Fibroblast of skin of scalp (primary cell): ENCODE data around the gene ENGASE.
"Not testable (repeated sequence)": the region's sequence is repeated elsewhere in the genome, so short reads cannot be mapped to it uniquely, and the experiment has no call there.

Experiments used
- DNase-seq: peaks from one replicate; pipeline ENCODE4 v3.0.0-alpha.2; 2013

The ENGASE gene

GRCh38 chr17:79054200-79054960 is 20.2 kb upstream of the ENGASE start:
- no peak for DNase-seq

DNA sequence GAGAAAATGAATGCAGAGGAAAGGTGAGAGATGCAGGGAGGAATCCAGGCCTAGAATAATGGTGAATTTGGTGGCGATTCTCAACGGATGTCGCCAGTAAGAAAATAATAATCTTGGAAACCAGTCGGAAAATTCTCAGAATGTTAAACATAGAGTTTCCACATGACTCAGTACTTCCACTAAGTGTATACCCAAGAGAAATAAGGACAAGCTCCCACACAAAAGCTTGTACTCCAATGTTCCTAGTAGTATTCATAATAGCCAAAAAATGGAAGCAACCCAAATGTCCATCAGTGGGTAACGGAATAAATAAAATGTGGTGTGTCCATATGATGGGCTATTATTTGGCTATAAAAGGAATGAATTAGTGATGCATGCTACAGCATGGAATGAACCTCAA is 19.4 kb upstream of the ENGASE start:
- no peak for DNase-seq

- DNase-seq, result no peak
Measured at GRCh38 chr17:79057737-79058385, 16.8 kb upstream of the ENGASE start.

DNA sequence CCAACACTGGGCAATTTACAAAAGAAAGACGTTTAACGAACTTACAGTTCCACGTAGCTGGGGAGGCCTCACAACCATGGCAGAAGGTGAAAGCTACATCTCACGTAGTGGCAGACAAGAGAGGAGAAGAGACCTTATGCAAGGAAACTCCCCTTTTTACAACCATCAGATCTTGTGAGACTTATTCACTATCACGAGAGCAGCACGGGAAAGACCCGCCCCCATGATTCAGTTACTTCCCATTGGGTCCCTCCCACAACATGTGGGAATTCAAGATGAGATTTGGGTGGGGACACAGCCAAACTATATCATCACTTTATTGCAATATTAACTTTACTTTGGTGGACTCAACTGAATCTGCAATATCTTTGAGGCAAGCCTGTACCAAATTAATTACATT is 11.9 kb upstream of the ENGASE start:
- DNase-seq, result no peak

GRCh38 chr17:79064026-79064425 is 10.6 kb upstream of the ENGASE start:
- DNase-seq, result no peak

DNA sequence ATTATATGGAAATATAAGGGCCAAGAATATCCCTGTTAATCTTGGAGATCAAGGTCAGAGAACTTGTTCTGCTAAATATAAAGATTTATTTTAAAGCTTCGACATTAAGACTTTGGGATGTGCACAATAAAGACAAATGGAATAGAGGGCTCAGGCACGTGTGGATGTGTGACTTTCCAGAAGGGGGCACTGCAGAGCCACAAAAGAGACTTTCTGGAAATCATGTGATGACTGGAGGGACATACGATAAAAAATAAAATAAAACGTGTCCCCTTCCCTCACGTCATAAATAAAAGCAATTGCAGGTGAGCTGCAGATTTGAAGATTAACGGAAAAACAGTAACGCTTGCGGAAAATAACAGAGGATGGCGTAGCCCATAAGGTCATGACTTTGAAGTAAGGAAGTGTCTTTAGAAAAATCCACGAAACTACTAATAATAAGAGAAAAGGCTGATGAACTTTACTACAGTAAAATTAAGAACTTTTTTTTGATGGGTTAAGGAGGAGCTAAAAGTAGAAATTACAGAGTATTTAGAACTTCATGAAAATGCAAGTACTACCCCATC is 9.4 kb upstream of the ENGASE start:
- no peak for DNase-seq

DNA sequence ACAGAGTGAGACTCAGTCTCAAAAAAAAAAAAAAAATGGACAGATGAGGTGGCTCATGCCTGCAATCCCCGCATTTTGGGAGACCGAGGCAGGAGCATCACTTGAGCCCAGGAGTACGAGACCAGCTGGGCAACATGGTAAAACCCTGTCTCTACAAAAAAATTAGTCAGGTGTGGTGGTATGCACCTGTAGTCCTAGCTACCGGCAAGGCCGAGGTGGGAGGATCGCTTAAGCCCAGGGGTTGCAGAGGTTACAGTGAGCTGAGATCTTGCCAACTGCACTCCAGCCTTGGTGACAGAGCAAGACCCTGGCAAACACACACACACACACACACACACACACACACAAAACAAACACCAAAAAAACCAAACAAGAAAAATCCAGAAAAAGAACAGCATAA is 7.7 kb upstream of the ENGASE start:
- DNase-seq, result no peak

- DNase-seq, result no peak
Measured at GRCh38 chr17:79070266-79070880, 4.3 kb upstream of the ENGASE start.

DNA sequence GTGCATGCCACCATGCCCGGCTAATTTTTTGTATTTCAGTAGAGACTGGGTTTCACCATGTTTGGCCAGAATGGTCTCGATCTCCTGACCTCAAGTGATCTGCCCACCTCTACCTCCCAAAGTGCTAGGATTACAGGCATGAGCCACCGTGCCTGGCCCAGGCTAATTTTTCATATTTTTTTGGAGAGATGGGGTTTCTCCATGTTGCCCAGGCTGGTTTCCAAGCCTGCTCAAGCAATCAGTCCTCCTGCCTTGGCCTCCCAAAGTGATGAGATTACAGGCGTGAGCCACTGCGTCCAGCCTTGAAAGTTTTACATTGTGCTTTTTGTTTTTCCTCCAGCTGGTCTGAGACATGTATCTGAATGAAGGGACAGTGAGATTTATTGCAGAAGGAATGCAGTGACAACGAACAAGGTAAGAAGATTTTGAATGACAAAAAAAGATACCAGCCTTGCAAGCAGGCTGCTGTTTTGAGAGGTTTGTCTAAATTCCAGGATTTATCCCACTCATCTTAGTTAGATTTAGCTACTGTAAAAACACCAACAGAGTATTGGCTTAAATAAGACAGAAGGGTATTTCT is 3.4 kb upstream of the ENGASE start:
- no peak for DNase-seq

- DNase-seq, result no peak
Measured at GRCh38 chr17:79072544-79072943, 2.1 kb upstream of the ENGASE start.

DNA sequence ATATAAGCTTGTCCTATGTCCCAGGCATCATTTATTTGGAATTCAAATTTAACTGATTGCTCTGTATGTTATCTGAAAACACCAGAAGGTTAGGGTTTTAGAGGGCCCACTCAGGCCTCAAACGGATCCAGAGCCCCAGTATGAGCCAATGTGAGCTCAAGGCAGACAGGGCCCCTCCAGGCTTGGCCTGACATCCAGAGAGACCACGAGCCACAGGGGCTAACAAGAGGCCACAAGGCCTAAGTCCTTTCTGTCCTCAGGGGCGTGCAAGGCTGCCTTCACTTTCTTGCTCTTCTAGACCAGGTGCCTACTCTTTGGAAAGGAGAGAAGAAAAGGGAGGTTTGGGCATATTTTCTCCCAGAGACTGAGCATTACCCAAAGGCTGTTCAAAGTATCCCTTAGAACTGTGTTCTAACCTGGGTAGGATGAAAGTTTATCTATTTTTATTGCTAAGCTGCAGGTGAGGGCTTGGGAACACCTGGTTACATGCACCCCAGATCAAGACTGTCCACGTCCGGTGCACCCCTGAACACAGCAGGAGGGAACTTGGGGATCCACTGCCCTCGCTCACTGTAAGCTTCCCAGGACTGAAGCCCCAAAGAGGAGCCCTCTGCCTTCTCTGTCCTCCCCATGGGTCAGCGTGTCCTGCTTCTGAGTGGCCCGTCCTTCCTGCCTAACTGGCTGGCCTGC is 1.5 kb upstream of the ENGASE start:
- DNase-seq, result no peak

DNA sequence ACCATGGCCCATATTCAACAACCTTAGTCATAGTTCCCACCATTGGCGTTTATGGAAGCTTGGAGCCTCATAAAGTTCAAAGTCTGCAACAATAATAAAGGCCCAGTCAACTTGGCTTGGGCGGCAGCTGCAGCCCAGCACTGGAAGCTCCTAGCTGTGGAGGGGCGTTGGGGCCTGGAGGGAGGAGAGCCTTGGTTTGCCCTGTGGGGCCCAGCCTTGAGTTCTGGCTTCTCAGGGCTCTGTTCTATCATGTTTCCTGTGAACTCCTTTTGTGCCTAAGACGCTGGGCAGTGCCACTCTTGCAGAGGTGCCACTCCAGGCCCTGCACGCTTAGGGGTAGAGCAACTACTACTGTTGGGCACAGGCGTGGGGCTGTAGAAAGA is 927 bp upstream of the ENGASE start:
- DNase-seq, result no peak

DNA sequence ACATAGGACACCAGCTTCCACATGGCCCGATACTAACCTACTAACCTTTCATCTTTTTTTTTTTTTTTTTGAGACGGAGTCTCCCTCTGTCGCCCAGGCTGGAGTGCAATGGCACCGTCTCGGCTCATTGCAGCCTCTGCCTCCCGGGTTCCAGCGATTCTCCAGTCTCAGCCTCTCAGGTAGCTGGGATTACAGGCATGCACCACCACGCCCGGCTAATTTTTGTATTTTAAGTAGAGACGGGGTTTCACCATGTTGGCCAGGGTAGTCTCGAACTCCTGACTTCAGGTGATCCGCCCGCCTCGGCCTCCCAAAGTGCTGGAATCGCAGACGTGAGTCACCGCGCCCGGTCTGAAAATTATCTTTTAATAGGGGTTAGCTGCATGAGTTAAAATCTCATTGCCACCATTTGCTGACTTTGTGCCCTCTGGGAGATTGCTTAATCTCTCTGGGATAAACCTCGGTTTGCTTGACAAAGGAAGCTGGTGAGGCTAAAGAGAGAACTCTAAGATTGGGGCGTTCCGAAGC is 439 bp upstream of the ENGASE start:
- not testable (repeated sequence) for DNase-seq

- DNase-seq, result no peak
Measured at GRCh38 chr17:79075446-79075750, 774 bp downstream of the ENGASE start.

- DNase-seq, result no peak
Measured at GRCh38 chr17:79075861-79076406, 1.3 kb downstream of the ENGASE start.

GRCh38 chr17:79077587-79077986 is 3.0 kb downstream of the ENGASE start:
- no peak for DNase-seq

DNA sequence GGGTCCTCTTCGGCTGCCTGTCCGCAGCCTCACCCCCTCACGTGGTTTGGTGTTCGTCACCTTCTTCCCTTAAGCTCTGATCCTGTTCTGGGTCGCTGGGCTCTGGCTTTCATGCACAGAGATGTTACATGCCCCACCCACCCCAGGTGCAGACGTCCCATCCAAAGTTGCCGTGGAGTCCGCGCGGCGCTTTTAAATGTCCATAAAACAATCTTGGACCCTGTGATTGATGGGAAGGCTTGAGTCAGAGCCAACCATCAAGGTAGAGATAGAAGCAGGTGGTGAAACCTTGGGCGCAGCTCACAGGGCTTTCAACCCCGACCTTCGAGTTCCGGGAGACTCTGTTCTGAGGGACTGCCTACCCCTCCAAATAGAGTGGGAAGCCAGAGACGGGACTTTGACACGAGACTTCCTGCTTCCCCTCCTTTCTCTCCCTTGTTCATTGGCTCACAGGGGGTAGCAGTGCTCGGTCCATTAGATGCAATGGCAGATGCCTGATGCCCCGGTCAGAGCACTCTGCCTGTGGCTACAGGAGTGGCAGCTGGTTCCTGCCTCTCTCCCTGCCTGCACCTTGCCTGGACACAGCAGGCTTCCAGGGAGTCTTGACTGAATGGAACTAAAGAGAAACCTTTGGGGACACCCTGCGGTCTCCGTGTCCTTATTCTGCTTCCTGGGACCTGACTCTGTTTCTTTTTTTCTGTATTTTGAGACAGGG is 4.0 kb downstream of the ENGASE start:
- no peak for DNase-seq

DNA sequence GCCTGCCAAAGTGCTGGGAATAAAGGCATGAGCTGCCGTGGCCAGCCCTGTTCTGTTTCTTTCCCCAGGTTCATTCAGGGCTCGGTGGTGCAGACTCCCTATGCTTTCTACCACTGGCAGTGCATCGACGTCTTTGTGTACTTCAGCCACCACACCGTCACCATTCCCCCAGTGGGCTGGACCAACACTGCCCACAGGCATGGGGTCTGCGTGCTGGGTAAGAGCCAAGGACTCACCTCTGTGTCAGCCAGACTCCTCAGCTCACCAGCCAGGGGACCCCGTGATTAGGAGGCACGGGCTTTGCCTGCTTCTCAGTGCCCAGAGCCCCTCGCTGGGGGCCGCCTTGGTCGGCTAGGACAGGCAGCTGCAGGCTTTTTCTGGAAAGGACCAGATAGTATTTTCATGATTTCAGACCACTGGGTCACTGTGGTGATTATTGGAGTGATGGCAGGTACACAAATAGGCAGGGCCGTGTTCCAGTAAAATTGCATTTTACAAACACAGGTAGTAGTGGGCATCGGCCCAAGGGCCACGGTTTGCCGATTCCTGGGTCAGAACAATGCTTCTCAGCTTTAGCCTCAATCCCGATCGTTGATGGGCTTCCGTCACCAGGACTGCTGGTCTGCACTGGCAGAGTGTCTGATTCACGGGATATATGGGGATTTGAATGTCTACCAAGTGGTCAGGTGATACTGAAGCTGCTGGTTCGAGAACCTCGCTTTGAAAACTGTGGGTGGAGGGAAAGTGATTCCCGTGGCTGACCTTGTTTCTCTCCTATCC is 5.0 kb downstream of the ENGASE start:
- DNase-seq, result no peak

GRCh38 chr17:79080349-79080748 is 5.7 kb downstream of the ENGASE start:
- no peak for DNase-seq

DNA sequence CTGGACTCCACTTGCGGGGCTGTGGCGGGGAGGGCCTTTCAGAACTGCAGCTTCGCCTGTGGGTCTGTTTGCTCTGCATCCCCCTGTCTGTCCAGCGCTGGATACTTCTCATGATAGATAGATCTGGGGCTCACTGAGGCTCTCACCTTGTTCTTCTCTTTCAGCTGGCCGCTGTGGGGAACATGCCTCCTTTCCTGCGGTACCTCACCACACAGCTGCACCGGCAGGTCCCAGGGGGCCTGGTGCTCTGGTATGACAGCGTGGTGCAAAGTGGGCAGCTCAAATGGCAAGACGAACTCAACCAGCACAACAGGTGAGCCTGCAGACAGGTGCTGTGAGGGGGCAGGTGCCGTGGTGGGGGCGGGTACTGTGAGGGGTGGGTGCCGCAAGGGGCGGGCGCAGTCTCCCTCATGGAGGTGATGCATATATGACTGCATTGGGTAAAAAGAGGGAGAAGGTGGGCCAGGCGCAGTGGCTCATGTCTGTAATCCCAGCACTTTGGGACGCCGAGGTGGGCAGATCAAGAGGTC is 6.2 kb downstream of the ENGASE start:
- no peak for DNase-seq
